Measurements from ENCODE around the gene ZFYVE27. TPM values are rescaled to one million over a fixed set of nuclear protein-coding genes. Genes with fewer than 3 reads are reported as not detected.
"Not testable (repeated sequence)": the region's sequence is repeated elsewhere in the genome, so short reads cannot be mapped to it uniquely, and the experiment has no call there.

ZFYVE27 gene
- 19.8 TPM for total RNA-seq
- long read RNA-seq, partial matches to known transcripts: 5 of 51 reads
- long read RNA-seq, other reads (novel, unspliced or antisense): 44 of 51 reads

- intact Hi-C loops (cut with DNase I): loop anchor here (2.0 kb wide), 1 partner anchor 50 kb away; the partner anchor contains the start of gene AVPI1
Observed at GRCh38 chr10:97736902-97737769, at the start of gene ZFYVE27. TSS of gene ZFYVE27 (plus strand) at chr10:97737128. CDS start at chr10:97738478, 1,350 bp downstream.

DNA sequence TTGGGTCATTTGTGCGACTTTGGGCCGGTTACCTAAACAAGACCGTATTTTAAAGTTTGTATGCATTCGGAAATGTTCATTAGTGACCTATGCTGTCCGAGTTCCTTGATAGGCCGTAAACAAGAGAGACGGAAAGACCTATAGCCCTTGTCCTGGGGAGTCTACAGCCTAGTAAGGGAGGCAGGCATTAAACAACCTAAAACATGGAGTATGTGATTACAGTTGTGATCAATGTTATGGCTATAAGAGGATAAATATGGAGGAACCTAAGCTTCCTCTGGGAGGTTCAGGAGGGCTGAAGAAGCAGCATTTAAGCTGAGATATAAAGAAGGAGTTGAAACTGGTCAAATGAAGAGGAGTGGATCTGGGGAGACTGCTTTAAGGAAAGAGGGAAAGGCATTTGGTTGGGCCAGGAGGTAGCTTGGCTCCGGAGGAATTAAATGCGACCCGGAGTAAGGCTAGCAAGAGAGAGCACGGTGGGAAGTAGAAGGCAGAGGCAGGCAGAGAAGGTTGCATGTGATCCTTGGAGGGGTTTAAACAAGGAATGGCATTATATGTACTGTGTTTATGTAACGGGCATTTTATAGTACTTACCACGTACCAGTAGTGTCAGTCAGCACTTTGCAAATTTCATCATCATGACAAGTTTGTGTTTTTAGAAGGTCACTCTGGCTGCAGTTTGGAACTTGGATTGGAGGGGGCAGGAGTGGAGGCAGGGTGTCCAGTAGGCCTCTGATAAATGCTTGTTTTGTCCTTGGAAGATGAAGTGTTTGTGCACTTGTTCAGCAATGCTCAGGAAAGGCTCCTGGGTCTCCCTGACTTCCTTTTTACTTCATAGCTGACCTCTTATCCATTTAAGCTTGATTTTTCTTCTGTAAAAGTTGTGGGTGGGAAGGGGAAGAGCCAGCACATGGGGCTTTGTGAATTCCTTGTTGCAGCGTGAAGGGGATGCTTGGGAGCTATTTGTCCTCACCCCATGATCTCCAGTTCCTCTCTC, 48.8 kb upstream of the ZFYVE27 start:
- intact Hi-C loops (cut with DNase I): loop anchor here (2.0 to 10.0 kb wide), 2 partner anchors 49 to 53 kb away; partner anchors contain the start of genes MORN4 and ZFYVE27
- DNase-seq (ENCODE audit: low spot score): no peak

More at GRCh38 chr10:97736902-97737769, at the start of gene ZFYVE27:
- peak; percentile 98 for DNase-seq (ENCODE audit: low spot score)

DNA sequence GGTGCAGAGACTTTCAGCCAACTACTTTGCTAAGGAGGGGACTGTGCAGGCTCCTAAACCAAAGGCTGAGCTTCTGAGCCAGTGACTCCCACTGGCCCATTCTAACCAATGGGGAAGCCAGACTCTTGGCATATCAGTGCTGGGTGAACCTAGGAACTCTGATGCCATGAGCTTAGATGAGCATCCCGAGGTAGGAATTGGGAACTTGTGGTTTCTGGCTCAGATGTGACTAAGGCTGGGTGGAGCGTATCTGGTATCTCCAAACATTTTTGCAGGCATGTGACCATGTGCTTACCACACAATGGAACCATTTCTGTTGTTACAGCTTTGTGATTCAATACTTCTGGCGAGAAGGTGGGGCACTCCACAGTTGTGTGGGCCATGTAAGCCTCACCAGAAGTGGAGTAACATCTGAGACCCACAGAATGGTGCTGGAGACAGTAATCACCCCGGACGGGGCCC, 47.3 kb upstream of the ZFYVE27 start:
- intact Hi-C loops (cut with DNase I): loop anchor here (10.0 kb wide), 1 partner anchor 55 kb away; the partner anchor contains the start of gene MORN4
- no peak for DNase-seq (ENCODE audit: low spot score)

- DNase-seq (ENCODE audit: low spot score): no peak
- intact Hi-C loops (cut with DNase I): no loop called here
Observed at GRCh38 chr10:97690133-97690532, 46.8 kb upstream of the ZFYVE27 start.

DNA sequence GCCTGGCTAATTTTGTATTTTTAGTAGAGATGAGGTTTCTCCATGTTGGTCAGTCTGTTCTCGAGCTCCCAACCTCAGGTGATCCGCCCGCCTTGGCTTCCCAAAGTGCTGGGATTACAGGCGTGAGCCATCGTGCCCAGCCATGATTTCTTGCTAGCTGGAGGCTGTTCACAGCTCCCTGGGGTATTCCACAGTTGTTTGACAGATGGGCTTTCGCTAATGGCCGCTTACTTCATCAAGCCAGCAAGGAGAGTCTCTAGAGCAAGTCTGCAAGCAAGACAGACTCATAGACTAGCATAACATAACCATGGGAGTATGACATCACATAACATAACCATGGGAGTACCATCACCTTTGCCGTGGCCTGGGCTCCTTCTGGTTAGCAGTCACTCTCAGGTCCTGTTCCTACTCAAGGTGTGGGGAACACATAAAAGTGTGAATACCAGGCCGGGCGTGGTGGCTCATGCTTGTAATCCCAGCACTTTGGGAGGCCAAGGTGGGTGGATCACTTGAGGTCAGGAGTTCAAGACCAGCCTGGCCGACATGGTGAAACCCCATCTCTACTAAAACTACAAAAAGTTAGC, 38.8 kb upstream of the ZFYVE27 start:
- intact Hi-C loops (cut with DNase I); DNase-seq (ENCODE audit: low spot score): not testable (repeated sequence)

GRCh38 chr10:97701438-97702069, 35.4 kb upstream of the ZFYVE27 start:
- no peak for DNase-seq (ENCODE audit: low spot score)
- intact Hi-C loops (cut with DNase I): no loop called here

GRCh38 chr10:97703398-97704067, 33.4 kb upstream of the ZFYVE27 start:
- no peak for DNase-seq (ENCODE audit: low spot score)
- intact Hi-C loops (cut with DNase I): no loop called here

- intact Hi-C loops (cut with DNase I): no loop called here
- no peak for DNase-seq (ENCODE audit: low spot score)
Observed at GRCh38 chr10:97704341-97704740, 32.6 kb upstream of the ZFYVE27 start.

DNA sequence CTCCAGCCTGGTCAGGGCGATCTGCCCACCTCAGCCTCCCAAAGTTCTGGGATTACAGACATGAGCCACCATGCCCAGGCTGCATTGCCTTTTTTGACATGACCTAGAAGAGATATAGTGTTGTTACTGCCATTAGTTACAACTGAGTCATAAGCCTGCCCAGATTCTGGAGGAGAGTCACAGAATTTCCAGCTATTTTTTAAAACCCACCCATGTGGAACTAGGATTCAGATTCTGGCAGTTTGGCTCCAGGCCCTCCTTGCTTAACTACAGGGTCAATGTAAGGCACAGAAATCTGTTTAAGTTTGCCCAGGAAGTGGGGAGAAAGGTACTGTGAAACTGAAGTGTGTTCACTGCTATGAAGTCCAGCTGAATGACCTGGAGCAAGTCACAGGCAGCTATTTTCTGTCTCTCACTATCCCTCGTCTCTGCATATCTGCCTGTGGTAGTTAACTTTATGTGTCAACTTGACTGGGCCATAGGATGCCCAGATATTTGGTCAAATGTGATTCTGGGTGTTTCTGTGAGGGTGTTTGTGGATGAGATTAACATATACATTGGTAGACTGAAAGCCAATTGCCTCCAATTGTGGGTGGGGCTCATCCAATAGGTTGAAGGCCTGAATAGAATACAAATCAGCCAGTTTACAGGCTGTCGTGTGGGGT, 31.8 kb upstream of the ZFYVE27 start:
- intact Hi-C loops (cut with DNase I): no loop called here
- DNase-seq (ENCODE audit: low spot score): no peak

- intact Hi-C loops (cut with DNase I): no loop called here
- DNase-seq (ENCODE audit: low spot score): no peak
Observed at GRCh38 chr10:97707134-97707861, 29.6 kb upstream of the ZFYVE27 start.

DNA sequence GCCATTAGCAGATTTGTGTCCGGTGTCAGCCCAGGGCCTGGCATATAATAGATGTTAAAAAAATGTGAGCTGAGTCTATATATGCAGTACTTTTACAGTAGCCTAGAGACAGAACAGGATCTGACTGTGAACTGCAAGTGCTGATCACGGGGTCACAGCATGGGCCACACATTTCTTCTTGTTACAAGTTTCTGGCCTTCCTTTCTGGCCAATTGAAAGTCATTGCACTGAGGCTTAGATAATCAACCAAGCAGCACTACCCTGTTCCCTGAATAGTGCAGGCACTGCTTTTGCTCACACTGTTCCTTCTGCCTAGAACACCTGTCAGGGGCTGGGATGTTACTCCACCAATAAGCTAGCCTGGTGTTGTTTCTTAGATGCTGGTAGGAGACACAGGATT, 28.8 kb upstream of the ZFYVE27 start:
- no peak for DNase-seq (ENCODE audit: low spot score)
- intact Hi-C loops (cut with DNase I): no loop called here

DNA sequence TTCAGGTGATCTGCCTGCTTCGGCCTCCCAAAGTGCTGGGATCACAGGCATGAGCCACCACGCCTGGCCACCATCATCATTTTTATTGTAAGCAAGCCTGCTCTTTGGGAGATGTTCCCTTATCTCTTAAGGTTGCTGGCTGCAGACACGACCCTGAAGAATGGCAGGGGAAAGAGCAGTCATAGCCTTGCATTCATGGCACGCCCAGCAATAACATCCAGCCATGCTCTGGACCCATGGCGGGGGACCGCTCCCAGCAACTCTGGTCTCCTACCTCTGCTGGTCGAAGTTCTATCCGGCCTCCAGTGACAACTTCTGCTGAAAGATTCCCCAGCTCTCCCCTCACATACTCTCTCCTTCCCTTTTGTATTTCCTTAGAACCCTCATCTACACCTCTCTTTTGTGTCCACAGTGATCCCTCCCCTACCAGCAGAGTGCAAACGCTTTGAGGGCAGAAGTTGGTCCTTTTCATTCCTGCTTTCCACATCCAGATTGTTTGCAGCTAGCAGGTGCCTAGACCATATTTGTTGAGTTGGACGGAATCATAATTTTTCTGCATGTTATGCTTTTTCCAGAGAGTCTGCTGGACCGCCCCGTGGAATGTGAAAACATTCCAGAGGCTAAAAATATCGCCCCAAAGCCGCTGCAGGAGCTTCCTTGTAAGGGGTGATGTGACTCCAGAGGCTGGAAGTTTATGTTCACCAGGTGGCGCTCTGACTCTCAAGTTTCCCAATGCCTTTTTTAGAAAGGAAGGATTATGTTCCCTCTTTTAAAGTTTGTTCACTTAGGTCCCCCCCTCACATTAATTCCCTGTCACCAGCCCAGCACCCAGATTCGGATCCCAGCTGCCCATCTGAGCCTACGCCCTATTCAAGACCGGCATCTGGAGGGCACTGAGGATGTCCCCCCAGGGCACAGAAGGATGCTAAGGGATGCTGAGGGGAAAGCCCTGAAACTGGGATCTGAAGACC, 27.7 kb upstream of the ZFYVE27 start:
- intact Hi-C loops (cut with DNase I): loop anchor here (1.0 kb wide), 1 partner anchor 22 kb away; no protein-coding TSS in a partner anchor
- peak; percentile 81 for DNase-seq (ENCODE audit: low spot score)

- intact Hi-C loops (cut with DNase I): no loop called here
- no peak for DNase-seq (ENCODE audit: low spot score)
Observed at GRCh38 chr10:97711640-97712572, 25.0 kb upstream of the ZFYVE27 start.

GRCh38 chr10:97713339-97713825, 23.5 kb upstream of the ZFYVE27 start, which contains the start of gene MARVELD1:
TSS of gene MARVELD1 (plus strand) at chr10:97713730. CDS start at chr10:97713877, 147 bp downstream.
- intact Hi-C loops (cut with DNase I): no loop called here

More at GRCh38 chr10:97713339-97713825, 23.5 kb upstream of the ZFYVE27 start, which contains the start of gene MARVELD1:
- no peak for DNase-seq (ENCODE audit: low spot score)

All from cardiac septum (tissue), 1 donor.